ENCODE measurements around the gene YES1. TPM values are rescaled to one million over a fixed set of nuclear protein-coding genes. Genes with fewer than 3 reads are reported as not detected.
A peak's percentile ranks its signal among the peaks of the same experiment; 100 is the strongest.

The YES1 gene
- total RNA-seq, 1 donor from 2014 or later: 56.0 TPM

GRCh38 chr18:839224-840022 lies 27.4 kb upstream of the YES1 start:
- Histone ChIP-seq H3K4me3 (no peak overlapping the region), H3K27ac (no peak overlapping the region), H3K27me3 (no peaks in the 10 kb centered on the region), H3K36me3 (no peaks in the 10 kb centered on the region), H3K9me3 (no peaks in the 10 kb centered on the region), H3K4me1 (no peaks in the 10 kb centered on the region)
- intact Hi-C loops (cut with DNase I): no loop called here
- peak; percentile 99 for ATAC-seq
- DNase-seq: peak; percentile 91
- TF ChIP-seq CTCF (IDR thresholded peaks at IDR 0.05): peak; percentile 99

- TF ChIP-seq CTCF (IDR thresholded peaks at IDR 0.05): no peak
- no peak for ATAC-seq
- Histone ChIP-seq H3K9me3 (no peaks in the 10 kb centered on the region), H3K27me3 (no peaks in the 10 kb centered on the region), H3K36me3 (no peaks in the 10 kb centered on the region), H3K4me1 (no peaks in the 10 kb centered on the region), H3K4me3 (no peak overlapping the region), H3K27ac (no peak overlapping the region)
- no peak for DNase-seq
- intact Hi-C loops (cut with DNase I): no loop called here
Measured at GRCh38 chr18:837922-838321, 25.9 kb upstream of the YES1 start.

GRCh38 chr18:834082-834720 lies 22.2 kb upstream of the YES1 start:
- intact Hi-C loops (cut with DNase I): loop anchor here (5.0 kb wide), 1 partner anchor 92 kb away; no protein-coding TSS in a partner anchor
- no peaks in the 10 kb centered on the region for H3K36me3 ChIP-seq
- no peaks in the 10 kb centered on the region for H3K9me3 ChIP-seq
- no peaks in the 10 kb centered on the region for H3K27me3 ChIP-seq
- DNase-seq (no peak), ATAC-seq (no peak)
- peaks cover 4% of the 10 kb centered on the region for H3K4me1 ChIP-seq
- H3K27ac ChIP-seq: no peak overlapping the region
- no peak overlapping the region for H3K4me3 ChIP-seq
- TF ChIP-seq CTCF (IDR thresholded peaks at IDR 0.05): no peak

GRCh38 chr18:833197-833596 lies 21.2 kb upstream of the YES1 start:
- Histone ChIP-seq H3K4me3 (no peak overlapping the region), H3K27me3 (no peaks in the 10 kb centered on the region), H3K9me3 (no peaks in the 10 kb centered on the region), H3K27ac (no peak overlapping the region), H3K36me3 (no peaks in the 10 kb centered on the region), H3K4me1 (peaks cover 4% of the 10 kb centered on the region)
- ATAC-seq (no peak), DNase-seq (no peak)
- intact Hi-C loops (cut with DNase I): loop anchor here (5.0 kb wide), 1 partner anchor 91 kb away; no protein-coding TSS in a partner anchor
- no peak for TF ChIP-seq CTCF (IDR thresholded peaks at IDR 0.05)

GRCh38 chr18:832085-832681 lies 20.1 kb upstream of the YES1 start:
- intact Hi-C loops (cut with DNase I): loop anchor here (5.0 kb wide), 1 partner anchor 90 kb away; no protein-coding TSS in a partner anchor
- no peak for ATAC-seq
- H3K27ac ChIP-seq: no peak overlapping the region

More at GRCh38 chr18:832085-832681, 20.1 kb upstream of the YES1 start:
- Histone ChIP-seq H3K27me3 (no peaks in the 10 kb centered on the region), H3K4me3 (no peak overlapping the region), H3K4me1 (peaks cover 4% of the 10 kb centered on the region), H3K36me3 (no peaks in the 10 kb centered on the region), H3K9me3 (no peaks in the 10 kb centered on the region)
- DNase-seq: no peak
- TF ChIP-seq CTCF (IDR thresholded peaks at IDR 0.05): no peak
